Measurements from ENCODE around the gene SCAMP2.

Gene SCAMP2

GRCh38 chr15:74821091-74821789 lies 51.9 kb downstream of the SCAMP2 start:
- no peak for TF ChIP-seq POLR2A (IDR thresholded peaks at IDR 0.05; ENCODE audit: low read depth, low read length)
- FAIRE-seq (no peak), DNase-seq (ENCODE audit: insufficient read length, low spot score) (no peak)

GRCh38 chr15:74820056-74820455 lies 53.1 kb downstream of the SCAMP2 start:
- DNase-seq (ENCODE audit: insufficient read length, low spot score) (no peak), FAIRE-seq (no peak)
- no peak for TF ChIP-seq POLR2A (IDR thresholded peaks at IDR 0.05; ENCODE audit: low read depth, low read length)

DNA sequence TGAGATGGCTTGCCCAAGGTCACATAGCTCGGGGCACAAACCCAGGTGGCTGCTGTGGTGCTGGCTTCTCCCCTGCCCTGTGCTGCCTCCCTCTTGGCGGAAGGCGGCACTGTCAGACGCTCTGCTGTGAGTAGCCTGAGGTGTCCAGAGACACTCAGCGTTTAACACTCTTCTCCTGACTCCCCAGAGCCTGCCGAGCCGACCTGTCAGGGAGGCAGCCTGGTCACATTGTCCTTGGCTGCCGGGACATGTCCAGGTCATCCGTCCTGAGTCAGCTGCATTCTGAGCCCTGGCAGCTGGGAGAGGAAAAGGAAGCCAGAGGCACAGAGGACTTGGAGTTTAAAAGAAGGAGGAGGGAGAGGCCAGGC lies 55.8 kb downstream of the SCAMP2 start:
- DNase-seq (ENCODE audit: insufficient read length, low spot score): no peak
- FAIRE-seq: no peak
- TF ChIP-seq POLR2A (IDR thresholded peaks at IDR 0.05; ENCODE audit: low read depth, low read length): no peak

GRCh38 chr15:74816624-74817369 lies 56.4 kb downstream of the SCAMP2 start:
- no peak for TF ChIP-seq POLR2A (IDR thresholded peaks at IDR 0.05; ENCODE audit: low read depth, low read length)
- FAIRE-seq: no peak
- DNase-seq (ENCODE audit: insufficient read length, low spot score): no peak

- no peak for DNase-seq (ENCODE audit: insufficient read length, low spot score)
- no peak for FAIRE-seq
- no peak for TF ChIP-seq POLR2A (IDR thresholded peaks at IDR 0.05; ENCODE audit: low read depth, low read length)
These were observed 57.2 kb downstream of the SCAMP2 start for GRCh38 chr15:74815961-74816360.

GRCh38 chr15:74815121-74815934 lies 57.8 kb downstream of the SCAMP2 start:
- no peak for TF ChIP-seq POLR2A (IDR thresholded peaks at IDR 0.05; ENCODE audit: low read depth, low read length)
- no peak for DNase-seq (ENCODE audit: insufficient read length, low spot score)
- no peak for FAIRE-seq

DNA sequence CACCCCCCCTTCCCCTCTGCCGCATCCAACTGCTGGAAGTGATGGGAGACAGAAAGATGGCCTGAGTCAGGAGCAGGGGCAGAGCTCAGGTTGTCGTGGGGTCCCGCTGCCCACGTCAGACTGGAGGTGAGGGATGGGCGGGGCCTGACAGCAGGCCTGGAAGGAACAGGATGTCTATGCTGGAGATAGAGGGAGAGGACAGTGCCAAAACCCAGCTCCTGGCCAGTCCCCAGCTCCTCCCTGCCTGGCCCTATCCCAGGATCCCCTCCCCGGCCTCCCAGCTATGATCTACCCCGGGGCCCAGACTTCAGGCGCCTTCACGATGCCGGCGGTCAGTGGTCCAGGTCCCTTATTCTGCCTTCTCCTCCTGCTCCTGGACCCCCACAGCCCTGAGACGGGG lies 60.6 kb downstream of the SCAMP2 start, which contains the start of gene LMAN1L:
Gene LMAN1L (plus strand): TSS at position 303 of the 400 bp plus-strand sequence. CDS start 20 bp downstream, at position 323.
- no peak for TF ChIP-seq POLR2A (IDR thresholded peaks at IDR 0.05; ENCODE audit: low read depth, low read length)
- no peak for DNase-seq (ENCODE audit: insufficient read length, low spot score)
- FAIRE-seq: no peak

DNA sequence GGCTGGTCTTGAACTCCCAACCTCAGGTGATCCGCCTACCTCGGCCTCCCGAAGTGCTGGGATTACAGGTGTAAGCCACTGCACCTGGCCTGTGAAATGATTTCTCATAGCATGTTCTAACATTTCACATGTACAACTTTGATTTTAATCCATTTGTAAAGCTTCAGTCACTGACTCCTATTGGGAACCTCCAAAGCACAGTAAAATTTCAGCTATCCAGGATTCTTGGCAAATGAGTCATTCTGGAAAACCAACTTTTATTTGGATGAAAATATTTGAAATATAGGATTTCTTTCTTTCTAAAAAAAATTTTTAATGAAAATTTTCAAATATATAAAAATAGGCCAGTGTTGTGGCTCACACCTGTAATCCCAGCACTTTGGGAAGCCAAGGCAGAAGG lies 63.2 kb downstream of the SCAMP2 start:
- FAIRE-seq (no peak), DNase-seq (ENCODE audit: insufficient read length, low spot score) (no peak)
- no peak for TF ChIP-seq POLR2A (IDR thresholded peaks at IDR 0.05; ENCODE audit: low read depth, low read length)

DNA sequence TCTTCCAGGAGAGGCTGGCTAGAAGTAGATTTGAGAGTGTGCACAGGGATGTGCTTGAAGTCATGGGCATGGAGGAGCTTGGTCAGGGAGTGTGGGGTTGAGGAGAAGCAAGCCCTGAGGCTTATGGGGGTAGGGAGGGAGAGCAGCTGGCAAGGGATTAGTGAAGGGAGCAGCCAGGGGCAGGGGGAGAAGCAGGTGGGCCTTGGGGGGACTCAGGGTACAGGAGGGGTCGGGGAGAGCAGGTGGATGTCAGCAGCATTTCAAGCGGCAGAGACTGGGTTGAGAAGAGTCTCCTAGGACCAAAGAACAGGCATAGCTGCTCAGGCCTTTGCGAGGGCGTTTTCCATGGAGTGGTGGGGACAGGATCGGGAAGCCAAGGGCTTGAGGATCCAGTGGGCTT lies 63.9 kb downstream of the SCAMP2 start:
- no peak for FAIRE-seq
- no peak for TF ChIP-seq POLR2A (IDR thresholded peaks at IDR 0.05; ENCODE audit: low read depth, low read length)
- no peak for DNase-seq (ENCODE audit: insufficient read length, low spot score)

DNA sequence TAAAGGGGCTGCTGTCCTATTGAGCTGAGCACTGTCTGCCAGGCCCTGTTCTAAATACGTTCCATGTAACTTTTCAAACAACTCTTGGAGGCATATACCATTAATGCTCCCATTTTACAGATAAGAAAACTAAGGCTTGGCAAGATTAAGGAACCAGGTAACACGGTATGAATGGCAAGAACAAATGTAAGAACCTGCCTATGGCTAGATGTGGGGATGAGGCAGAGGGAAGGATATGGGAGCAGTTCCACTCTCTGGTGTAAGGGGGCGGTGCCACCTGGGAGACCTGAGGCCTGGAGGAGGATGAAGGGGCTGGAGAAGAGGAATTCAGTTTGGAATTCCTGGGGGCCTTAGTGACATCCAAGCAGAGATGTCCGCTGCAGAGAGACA lies 64.3 kb downstream of the SCAMP2 start:
- TF ChIP-seq POLR2A (IDR thresholded peaks at IDR 0.05; ENCODE audit: low read depth, low read length): no peak
- FAIRE-seq: no peak
- DNase-seq (ENCODE audit: insufficient read length, low spot score): no peak

- TF ChIP-seq POLR2A (IDR thresholded peaks at IDR 0.05; ENCODE audit: low read depth, low read length): no peak
- no peak for FAIRE-seq
- DNase-seq (ENCODE audit: insufficient read length, low spot score): no peak
These were observed 64.9 kb downstream of the SCAMP2 start for GRCh38 chr15:74808078-74808839.

DNA sequence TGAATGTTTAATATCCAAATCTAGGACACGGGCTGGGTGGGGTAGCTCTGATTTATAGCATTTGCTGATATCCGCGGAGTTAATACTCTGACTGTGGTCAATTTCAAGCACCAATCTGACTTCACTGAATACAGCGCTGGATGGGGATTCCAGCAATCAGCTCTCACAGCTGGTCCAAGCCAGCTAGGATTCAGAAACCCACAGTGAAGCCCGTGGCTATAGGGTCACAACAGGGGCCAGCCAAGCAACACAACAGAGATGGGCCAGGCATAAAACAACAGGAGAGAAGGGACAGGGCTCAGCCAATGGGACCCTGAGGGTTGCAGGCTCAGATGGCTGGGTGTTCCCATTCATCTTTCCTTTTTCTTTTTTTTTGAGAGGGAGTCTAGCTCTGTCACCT lies 65.9 kb downstream of the SCAMP2 start:
- no peak for DNase-seq (ENCODE audit: insufficient read length, low spot score)
- no peak for FAIRE-seq
- TF ChIP-seq POLR2A (IDR thresholded peaks at IDR 0.05; ENCODE audit: low read depth, low read length): no peak

GRCh38 chr15:74804935-74805334 lies 68.2 kb downstream of the SCAMP2 start:
- TF ChIP-seq POLR2A (IDR thresholded peaks at IDR 0.05; ENCODE audit: low read depth, low read length): no peak
- FAIRE-seq (no peak), DNase-seq (ENCODE audit: insufficient read length, low spot score) (no peak)

Measured in H54 (cell line).